ENCODE results near the gene CDH4.

GRCh38 chr20:61435823-61436220 is 183.8 kb downstream of the CDH4 start:
- TF ChIP-seq POLR2A (IDR thresholded peaks at IDR 0.05; ENCODE audit: low read length) (no peak), GATA1 (IDR thresholded peaks at IDR 0.05; ENCODE audit: low read depth, low read length) (no peak)
